GM18858 (cell line): ENCODE results near the gene CTDSP2.
"Not testable (repeated sequence)": the region's sequence is repeated elsewhere in the genome, so short reads cannot be mapped to it uniquely, and the experiment has no call there.

Experiments used
- ATAC-seq: cut with Tn5 transposase; IDR thresholded peaks from one replicate; pipeline ENCODE4 v1.9.1; 2021; ENCODE audit not compliant: unreplicated experiment

The CTDSP2 gene

DNA sequence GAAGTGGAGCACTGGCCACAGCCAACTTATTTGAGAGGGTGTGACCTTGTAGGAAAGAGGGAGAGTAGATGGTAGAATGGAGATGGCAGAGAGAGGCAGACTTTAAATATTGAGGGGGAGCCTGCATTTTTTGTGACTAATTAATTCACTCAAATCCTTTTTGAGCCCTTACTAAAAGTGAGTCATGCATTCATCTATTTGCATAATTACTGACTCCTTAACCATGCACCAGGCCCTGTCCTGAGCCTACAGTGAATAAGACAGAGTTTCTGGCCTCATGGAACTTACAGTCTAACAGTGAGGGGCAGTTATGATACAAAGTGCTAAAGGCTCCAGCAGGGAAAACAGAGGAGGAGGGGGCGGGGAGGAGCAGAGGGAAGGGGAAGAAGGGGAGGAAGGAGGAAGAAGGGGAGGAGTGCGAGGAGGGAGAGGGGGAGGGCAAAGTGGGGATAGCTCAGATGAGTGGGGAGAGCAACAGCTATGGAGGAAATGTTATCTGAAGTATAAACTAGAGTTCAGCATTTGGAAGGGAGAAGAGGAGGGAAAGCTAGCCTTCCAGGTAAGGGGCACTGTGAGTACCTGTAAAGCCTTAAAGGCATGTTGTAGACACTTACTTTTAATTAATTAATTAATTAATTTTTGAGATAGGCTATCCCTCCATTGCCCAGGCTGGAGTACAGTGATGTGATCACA is 7.5 kb upstream of the CTDSP2 start:
- ATAC-seq: no peak

DNA sequence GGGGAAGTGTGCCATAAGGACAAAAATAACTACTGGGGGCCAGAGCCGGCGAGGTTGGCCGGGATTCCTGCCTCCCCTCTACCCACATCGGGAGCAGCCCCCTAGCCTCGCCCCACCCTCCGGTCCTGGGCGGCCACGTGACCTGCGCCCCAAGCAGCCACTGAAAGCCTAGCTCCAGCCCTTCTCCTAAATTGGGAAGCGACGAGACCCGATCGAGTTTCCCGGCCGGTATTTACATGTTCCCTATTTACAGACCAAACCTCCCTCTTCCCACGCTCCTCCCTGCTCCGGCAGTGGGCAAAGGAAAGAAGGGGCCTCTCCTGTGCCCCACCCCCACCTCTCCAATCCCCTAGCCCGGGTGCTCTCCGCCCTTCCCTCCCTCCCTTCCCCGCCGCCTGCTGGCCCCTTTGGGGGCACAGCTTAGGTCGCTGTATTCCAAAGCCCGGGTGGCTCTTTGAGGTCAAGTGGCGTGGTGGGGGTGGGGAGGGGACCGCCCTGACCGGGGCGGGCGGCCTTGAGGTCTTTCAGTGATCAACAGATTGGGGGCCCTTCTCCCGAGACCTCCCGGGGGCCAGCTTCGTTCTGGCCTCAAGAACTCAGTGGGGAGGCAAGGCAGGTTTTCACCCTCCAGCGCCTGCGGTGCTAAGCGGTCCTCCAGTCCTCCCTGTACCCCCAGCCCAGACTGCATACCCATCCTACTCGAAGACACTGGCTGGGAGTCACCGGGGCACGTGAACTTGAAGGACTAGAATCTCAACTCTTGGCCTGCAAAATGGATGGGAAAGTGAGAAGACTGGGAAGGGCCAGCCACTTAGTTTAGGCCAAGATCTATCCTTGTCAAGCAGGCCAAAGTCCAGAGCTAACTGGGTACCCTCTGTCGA is 6.3 kb upstream of the CTDSP2 start:
- ATAC-seq: no peak

GRCh38 chr12:57852200-57852599 is 5.7 kb upstream of the CTDSP2 start:
- ATAC-seq: no peak

DNA sequence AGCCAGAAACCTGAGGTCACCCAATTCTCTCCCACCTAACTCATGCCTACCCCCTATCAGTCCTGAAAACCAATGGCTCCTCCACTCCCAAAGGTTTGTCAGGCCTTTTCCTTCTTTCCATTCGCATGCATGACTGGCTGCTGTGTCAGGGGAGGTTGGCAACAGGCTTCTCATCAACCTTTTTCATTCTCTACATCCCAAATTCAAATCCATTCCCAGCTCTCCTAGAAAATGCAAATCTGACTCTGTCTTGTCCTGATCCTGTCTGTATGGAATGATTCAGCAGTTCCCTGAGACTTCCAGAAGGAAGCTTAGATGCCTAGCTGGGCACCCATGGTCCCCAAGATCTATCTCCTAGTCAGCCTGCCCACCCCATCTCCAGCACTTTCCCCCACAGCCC is 5.0 kb upstream of the CTDSP2 start:
- ATAC-seq: no peak

- ATAC-seq: no peak
Measured at GRCh38 chr12:57850854-57851430, 4.4 kb upstream of the CTDSP2 start.

GRCh38 chr12:57849447-57849846 is 2.9 kb upstream of the CTDSP2 start:
- ATAC-seq: not testable (repeated sequence)

DNA sequence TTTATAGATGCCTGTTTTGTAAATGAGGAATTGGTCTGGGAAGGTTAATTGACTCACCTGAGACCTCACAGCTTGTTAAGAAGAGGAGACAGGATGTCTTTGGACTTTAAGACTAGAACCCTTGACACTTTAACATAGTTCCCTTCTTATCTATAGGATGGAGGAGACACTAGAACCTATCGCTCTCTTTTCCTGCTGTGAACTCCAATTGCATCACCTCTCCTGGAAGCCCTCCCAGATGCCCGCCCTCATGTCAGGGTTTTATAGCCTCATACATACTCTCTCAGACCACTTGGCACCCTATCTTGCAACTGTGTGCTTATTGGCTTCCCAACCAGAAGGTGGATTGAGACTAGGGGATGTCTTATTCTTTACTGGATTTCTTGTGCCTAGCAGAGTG is 2.5 kb upstream of the CTDSP2 start:
- ATAC-seq: no peak

DNA sequence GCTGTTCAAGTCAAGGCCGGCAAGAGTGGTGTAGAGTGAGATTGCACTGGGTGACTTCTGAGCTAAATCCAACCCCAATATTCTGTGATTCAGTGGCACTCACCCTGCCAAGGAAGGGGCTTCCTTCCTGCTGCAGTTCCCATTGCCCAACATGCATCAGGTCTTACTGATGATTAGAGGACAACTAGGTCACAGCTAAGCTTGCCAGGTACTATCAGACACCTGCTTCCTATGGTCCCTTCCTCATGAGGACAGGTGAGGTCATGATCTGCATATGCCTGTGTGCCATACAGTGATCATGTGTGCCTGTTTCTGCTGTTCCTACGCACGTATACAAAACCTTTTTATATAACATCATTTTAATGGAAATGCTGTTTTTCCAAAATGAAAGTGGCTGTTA is 1.7 kb upstream of the CTDSP2 start:
- ATAC-seq: no peak

- no peak for ATAC-seq
Measured at GRCh38 chr12:57846285-57846576, 298 bp downstream of the CTDSP2 start.

DNA sequence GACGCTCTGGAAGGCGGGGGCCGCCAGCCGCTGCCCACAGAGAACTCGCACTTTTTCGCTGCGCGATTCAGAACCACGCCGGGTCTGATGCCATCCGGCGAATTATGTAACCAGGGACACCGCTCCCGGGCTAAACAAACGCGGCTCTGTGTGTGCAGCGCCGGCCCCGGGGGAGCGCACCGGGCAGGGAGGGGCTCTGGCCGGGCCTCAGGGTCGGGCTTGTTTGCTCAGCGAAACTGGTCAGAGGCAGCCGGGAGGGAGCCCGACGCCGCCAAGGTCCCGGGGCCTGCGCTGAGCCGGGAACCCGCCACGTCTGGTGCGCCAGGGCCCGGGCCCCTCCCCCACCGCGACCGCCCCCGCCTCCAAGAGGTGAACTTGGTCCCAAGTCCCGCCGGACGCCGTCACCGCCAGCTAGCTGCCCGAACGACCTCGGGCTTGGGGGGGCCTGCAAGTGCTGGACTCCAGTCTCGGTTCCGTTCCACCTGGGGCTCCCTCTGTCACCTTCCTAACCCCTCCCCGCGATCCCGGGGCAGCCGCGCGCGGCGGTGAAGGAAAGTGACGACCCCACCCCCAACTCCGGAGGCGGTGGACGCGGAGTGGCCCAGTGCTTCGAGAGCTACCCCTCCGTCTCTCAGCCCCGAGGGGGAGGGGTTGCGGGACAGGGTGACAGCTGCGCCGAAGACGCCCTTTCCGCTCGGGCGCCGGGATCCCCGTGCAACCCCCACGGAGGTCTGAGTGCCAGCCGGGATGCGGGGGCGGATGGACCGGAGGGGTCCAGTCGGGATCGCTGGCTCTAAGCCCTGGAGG is 848 bp downstream of the CTDSP2 start:
- ATAC-seq: no peak

DNA sequence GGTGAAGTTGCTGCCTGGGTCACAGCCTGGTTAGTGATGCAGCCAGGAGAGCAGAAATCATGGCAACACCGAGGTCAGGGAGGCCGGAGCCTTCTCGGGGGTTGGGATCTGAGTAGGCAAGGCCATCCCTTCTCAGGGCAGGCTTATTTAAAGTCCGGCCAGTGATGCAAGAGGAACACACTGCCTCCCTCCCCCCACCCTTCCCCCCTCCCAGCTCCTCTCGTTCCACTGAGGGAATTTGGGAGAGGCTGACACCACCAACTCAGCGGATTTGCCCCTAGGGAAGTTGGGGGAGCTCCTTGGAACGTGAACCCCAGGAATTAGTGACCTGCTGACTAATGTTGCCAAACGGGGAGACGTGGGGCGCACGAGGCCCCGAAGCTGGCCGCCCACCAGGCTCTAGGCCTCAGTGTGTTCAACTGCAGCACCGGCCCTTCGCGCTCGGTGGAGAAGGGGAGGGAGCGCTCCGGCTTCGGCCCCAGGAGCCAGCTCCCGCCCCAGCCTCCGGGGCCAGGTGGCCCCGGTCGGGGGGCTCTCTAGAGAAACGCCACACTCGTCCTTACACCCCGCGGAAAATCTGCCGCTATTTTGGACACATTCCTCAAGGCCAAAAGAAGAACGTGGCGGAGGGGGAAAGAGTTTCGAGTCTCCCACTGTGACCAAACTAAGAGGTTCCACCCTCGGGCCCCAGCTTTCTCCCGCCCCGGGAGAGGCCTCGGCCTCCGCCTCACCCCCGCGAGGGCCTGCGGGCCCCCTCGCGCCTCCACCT is 1.6 kb downstream of the CTDSP2 start:
- no peak for ATAC-seq

GRCh38 chr12:57842342-57843294 is 3.9 kb downstream of the CTDSP2 start:
- ATAC-seq: no peak

DNA sequence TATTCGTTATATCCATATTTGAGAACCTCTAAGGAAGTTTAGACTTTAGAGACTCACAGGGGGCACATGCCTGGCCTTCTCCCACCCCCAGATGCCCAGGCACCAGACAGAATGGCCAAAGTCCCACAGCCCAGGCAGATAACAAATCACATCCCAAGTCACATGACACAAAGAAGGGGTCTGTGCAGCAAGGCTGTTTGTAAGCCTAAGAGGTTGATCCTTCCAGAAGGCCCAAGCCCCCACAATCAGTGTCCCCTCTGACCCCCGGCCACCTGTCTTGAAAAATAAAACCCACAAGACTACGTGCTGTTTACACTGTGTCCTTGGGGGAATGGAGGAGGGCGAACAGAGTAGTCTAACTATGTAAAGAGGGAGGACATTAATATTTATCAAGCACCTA is 5.1 kb downstream of the CTDSP2 start:
- ATAC-seq: no peak

DNA sequence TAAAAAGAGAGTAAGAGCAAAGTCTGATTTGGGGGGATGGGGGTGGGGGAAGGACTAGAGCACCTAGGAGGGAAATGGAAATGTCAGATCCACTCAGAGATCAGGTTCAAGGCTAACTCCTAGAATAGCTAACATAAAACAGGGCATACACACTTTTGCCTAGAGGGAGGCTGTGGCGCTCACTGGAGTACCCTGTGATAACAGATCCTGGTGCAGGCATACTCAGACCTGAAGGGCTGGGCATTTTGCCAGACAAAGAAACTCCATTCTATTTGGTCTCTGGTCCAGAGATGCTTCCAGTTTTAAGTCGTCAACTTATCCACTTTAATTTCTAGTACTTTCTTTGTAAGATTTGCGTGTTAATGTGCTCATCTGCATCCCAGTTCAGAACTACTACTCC is 5.8 kb downstream of the CTDSP2 start:
- no peak for ATAC-seq

- ATAC-seq: no peak
Measured at GRCh38 chr12:57839996-57840395, 6.5 kb downstream of the CTDSP2 start.

DNA sequence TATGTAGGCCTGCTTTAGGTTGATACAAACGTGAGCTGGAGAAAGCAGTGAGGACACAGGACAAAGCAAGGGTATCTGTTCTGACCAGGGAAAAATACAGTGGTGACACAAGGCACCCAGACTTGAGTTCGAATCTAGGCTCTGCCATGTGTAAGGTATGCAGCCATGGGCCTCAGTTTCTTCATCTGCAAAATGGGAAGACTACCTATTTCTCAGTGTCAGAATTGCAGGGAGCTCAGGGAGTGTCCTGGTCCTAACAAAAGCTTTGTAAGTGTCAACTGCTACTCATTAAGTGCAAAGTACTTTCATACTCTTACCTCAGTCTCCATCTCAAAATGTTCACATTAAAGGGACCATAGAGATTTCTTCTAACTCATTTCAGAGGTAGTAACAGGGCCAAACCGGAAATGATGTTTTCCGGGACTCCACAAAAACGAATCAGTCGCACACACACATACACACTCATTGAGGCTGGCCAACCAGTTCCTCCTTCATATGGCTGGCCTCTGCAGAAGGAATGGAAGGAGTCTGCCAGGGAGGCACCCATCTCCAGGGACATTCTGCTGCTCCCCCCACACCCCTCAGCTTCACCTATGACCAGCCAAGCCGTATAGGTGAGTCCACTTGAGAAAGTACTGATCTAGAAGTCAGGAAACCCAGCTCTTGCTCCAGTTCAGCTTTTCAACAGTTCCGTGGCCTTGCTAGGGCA is 7.8 kb downstream of the CTDSP2 start:
- ATAC-seq: no peak

GRCh38 chr12:57837864-57838562 is 8.5 kb downstream of the CTDSP2 start:
- no peak for ATAC-seq
